HL-60 (cell line): ENCODE measurements around the gene PRKAG1.

Experiments used
- POLR2AphosphoS5 ChIP-seq: IDR thresholded peaks from 2 replicates; pipeline ENCODE4 v1.6.1; 2012; ENCODE audit warnings: low read depth
- TF ChIP-seq, protein P1 (sequence below): IDR thresholded peaks from one replicate; pipeline ENCODE4 v1.5.1; 2011; ENCODE audit warnings: low read length, control low read depth, inconsistent platforms; ENCODE audit not compliant: insufficient read depth

DNA sequence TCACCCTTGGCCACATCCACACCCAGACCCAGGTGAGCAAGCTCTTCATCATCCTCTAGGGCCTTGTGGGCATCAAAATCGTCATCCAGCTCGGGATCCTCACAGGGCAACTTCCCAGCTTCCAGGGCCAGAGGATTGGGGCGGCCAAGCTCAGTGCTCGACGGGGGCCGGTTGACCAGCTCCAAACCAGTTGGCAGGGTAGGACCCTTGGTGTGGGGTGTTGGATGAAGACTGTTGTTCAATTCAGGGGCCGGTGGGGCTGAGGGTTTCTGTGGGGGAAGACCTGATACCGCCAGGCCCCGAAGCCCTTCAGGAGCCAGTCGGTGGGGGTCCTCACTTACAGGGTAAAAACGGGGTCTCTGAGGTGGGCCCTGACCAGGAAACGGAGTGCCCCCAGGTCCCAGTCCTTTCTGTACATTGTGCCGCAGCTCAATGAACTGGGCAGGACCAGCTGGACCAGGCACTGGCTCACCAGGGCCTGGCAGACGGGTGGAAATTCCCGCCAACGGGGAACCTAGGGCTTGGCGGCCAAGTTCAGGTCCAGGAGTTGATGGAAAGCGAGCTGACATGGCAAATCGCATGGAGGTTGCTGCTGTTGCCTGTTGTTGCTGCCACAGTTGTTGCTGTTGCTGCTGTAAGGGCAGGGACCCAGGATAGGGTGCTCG lies 19.8 kb upstream of the PRKAG1 start:
- TF ChIP-seq POLR2AphosphoS5: no peak
- TF ChIP-seq, protein P1, sequence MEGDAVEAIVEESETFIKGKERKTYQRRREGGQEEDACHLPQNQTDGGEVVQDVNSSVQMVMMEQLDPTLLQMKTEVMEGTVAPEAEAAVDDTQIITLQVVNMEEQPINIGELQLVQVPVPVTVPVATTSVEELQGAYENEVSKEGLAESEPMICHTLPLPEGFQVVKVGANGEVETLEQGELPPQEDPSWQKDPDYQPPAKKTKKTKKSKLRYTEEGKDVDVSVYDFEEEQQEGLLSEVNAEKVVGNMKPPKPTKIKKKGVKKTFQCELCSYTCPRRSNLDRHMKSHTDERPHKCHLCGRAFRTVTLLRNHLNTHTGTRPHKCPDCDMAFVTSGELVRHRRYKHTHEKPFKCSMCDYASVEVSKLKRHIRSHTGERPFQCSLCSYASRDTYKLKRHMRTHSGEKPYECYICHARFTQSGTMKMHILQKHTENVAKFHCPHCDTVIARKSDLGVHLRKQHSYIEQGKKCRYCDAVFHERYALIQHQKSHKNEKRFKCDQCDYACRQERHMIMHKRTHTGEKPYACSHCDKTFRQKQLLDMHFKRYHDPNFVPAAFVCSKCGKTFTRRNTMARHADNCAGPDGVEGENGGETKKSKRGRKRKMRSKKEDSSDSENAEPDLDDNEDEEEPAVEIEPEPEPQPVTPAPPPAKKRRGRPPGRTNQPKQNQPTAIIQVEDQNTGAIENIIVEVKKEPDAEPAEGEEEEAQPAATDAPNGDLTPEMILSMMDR: no peak
